GM12892 (cell line): ENCODE results near the gene GALNT1.

Source experiments
- POLR2A ChIP-seq: IDR thresholded peaks from 2 replicates; pipeline ENCODE4 v1.6.1; 2011; ENCODE audit warnings: low read depth, low read length, control low read depth
- POLR2AphosphoS5 ChIP-seq: IDR thresholded peaks from 2 replicates; pipeline ENCODE4 v1.6.1; 2011; ENCODE audit warnings: low read depth, low read length, control low read depth
- TAF1 ChIP-seq: IDR thresholded peaks from 2 replicates; pipeline ENCODE4 v1.6.1; 2011; ENCODE audit warnings: low read depth, mild to moderate bottlenecking, control low read depth, low read length, borderline replicate concordance

DNA sequence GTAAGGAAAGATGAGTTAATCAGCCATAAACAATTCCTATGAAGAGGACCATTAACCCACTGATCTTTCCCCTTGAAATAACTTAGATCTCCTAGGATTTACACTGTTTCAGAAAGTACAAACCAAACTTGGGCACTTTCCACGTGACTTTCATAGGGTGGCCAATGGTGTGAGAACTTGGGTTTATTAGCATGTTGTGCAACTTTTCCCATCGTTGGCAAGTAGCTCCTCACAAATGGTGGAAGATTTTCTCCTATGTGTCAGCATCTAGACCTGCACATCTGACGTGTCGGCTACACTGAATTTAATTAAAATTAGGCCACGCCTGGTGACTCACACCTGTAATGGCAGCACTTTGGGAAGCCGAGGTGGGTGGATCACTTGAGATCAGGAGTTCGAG, 116.3 kb downstream of the GALNT1 start:
- TF ChIP-seq POLR2A = no peak
- TF ChIP-seq TAF1 = no peak
- TF ChIP-seq POLR2AphosphoS5 = no peak
